GM19397 (cell line): ENCODE measurements around the gene VPS37D.
A peak's percentile ranks its signal among the peaks of the same experiment; 100 is the strongest.
"Not testable (repeated sequence)": the region's sequence is repeated elsewhere in the genome, so short reads cannot be mapped to it uniquely, and the experiment has no call there.

Experiments
- ATAC-seq: cut with Tn5 transposase; IDR thresholded peaks from one replicate; pipeline ENCODE4 v1.9.1; 2021; ENCODE audit warnings: mild to moderate bottlenecking, moderate library complexity; ENCODE audit not compliant: unreplicated experiment

Gene VPS37D

GRCh38 chr7:73704640-73705550 is 37.3 kb downstream of the VPS37D start:
- ATAC-seq = no peak

GRCh38 chr7:73705551-73705920 is 37.9 kb downstream of the VPS37D start:
- no peak for ATAC-seq

- no peak for ATAC-seq
These were observed 38.8 kb downstream of the VPS37D start for GRCh38 chr7:73706126-73707044.

- ATAC-seq = no peak
These were observed 39.5 kb downstream of the VPS37D start for GRCh38 chr7:73707045-73707631.

- ATAC-seq = no peak
These were observed 41.4 kb downstream of the VPS37D start for GRCh38 chr7:73708961-73709549.

- no peak for ATAC-seq
These were observed 45.1 kb downstream of the VPS37D start for GRCh38 chr7:73712773-73713172.

- not testable (repeated sequence) for ATAC-seq
These were observed 45.7 kb downstream of the VPS37D start for GRCh38 chr7:73713319-73713718.

GRCh38 chr7:73715648-73716317 is 48.2 kb downstream of the VPS37D start:
- no peak for ATAC-seq

GRCh38 chr7:73716318-73716890 is 48.8 kb downstream of the VPS37D start:
- ATAC-seq = no peak

GRCh38 chr7:73717025-73717807 is 49.6 kb downstream of the VPS37D start:
- no peak for ATAC-seq

- no peak for ATAC-seq
These were observed 50.4 kb downstream of the VPS37D start for GRCh38 chr7:73717991-73718405.

- no peak for ATAC-seq
These were observed 50.8 kb downstream of the VPS37D start for GRCh38 chr7:73718438-73718881.

- peak; percentile 74 for ATAC-seq
These were observed 51.5 kb downstream of the VPS37D start, which contains the start of gene STX1A for GRCh38 chr7:73718905-73719805. Gene STX1A, minus strand, starts transcription at chr7:73719669. Its CDS starts 38 bp downstream, at chr7:73719631.

- ATAC-seq = no peak
These were observed 52.2 kb downstream of the VPS37D start for GRCh38 chr7:73719806-73720169.

- not testable (repeated sequence) for ATAC-seq
These were observed 52.8 kb downstream of the VPS37D start for GRCh38 chr7:73720443-73720842.

- no peak for ATAC-seq
These were observed 53.8 kb downstream of the VPS37D start for GRCh38 chr7:73721377-73721817.
